Loucy (cell line): ENCODE measurements around the gene WNT3.

Source experiments
- H2AFZ ChIP-seq: fragments of 200-600 bp; sonication (generic); 2 replicates; pipeline ENCODE4 v1.6.0; 2016; ENCODE audit warnings: antibody characterized with exemption, mild to moderate bottlenecking, low read length, moderate library complexity
- H3F3A ChIP-seq: fragments of 200-600 bp; 2 replicates; pipeline ENCODE4 v1.6.0; 2016; ENCODE audit warnings: antibody characterized with exemption, low read depth, mild to moderate bottlenecking
- H3K27me3 ChIP-seq: fragments of 200-600 bp; sonication (generic); 2 replicates; pipeline ENCODE4 v1.6.1; 2014; ENCODE audit warnings: low read length, mild to moderate bottlenecking; ENCODE audit not compliant: insufficient read depth, poor library complexity, severe bottlenecking
- H3K36me3 ChIP-seq: fragments of 200-600 bp; sonication (generic); 2 replicates; pipeline ENCODE4 v1.6.1; 2016; ENCODE audit warnings: low read length; ENCODE audit not compliant: insufficient read depth
- H3K4me1 ChIP-seq: fragments of 200-600 bp; sonication (generic); 2 replicates; pipeline ENCODE4 v1.5.1; 2014; ENCODE audit warnings: low read length, mild to moderate bottlenecking; ENCODE audit not compliant: insufficient read depth, poor library complexity, severe bottlenecking
- H3K4me2 ChIP-seq: fragments of 200-600 bp; sonication (generic); 2 replicates; pipeline ENCODE4 v1.6.0; 2014; ENCODE audit warnings: antibody characterized with exemption, low read length, low read depth, mild to moderate bottlenecking; ENCODE audit not compliant: poor library complexity, severe bottlenecking
- H3K4me3 ChIP-seq: fragments of 200-600 bp; sonication (generic); 2 replicates; pipeline ENCODE4 v1.5.1; 2014; ENCODE audit warnings: low read length, mild to moderate bottlenecking, mixed read lengths; ENCODE audit not compliant: poor library complexity, severe bottlenecking
- H3K79me2 ChIP-seq: fragments of 200-600 bp; sonication (generic); 2 replicates; pipeline ENCODE4 v1.6.1; 2014; ENCODE audit warnings: low read length; ENCODE audit not compliant: insufficient read depth
- H3K9ac ChIP-seq: fragments of 200-600 bp; sonication (generic); 2 replicates; pipeline ENCODE4 v1.6.0; 2014; ENCODE audit warnings: mild to moderate bottlenecking, low read depth, low read length, moderate library complexity; ENCODE audit not compliant: poor library complexity, severe bottlenecking
- H3K9me2 ChIP-seq: fragments of 200-600 bp; sonication (generic); replicated peaks from 2 replicates; pipeline ENCODE4 v1.6.1; 2016; ENCODE audit warnings: low read depth, low read length, mixed read lengths
- H3K9me3 ChIP-seq: fragments of 200-600 bp; sonication (generic); 2 replicates; pipeline ENCODE4 v1.6.1; 2014; ENCODE audit warnings: mild to moderate bottlenecking, antibody characterized with exemption, low read length, low read depth; ENCODE audit not compliant: insufficient read depth
- H4K20me1 ChIP-seq: fragments of 200-600 bp; sonication (generic); 2 replicates; pipeline ENCODE4 v1.6.0; 2014; ENCODE audit warnings: antibody characterized with exemption, low read length, mild to moderate bottlenecking; ENCODE audit not compliant: insufficient read depth, poor library complexity, severe bottlenecking
- CTCF ChIP-seq: fragments of 200-600 bp; sonication (generic); conservative IDR thresholded peaks from 2 replicates; pipeline ENCODE4 v1.5.1; 2014; ENCODE audit warnings: mild to moderate bottlenecking, antibody characterized with exemption, low read length
- EZH2phosphoT487 ChIP-seq: fragments of 200-600 bp; IDR thresholded peaks from 2 replicates; pipeline ENCODE4 v1.6.1; 2018; ENCODE audit warnings: antibody characterized with exemption, mild to moderate bottlenecking, moderate library complexity, borderline replicate concordance

The WNT3 gene

GRCh38 chr17:46819906-46820351 is 1.4 kb upstream of the WNT3 start:
- Histone ChIP-seq H3K4me1 (no peaks in the 10 kb centered on the region), H3K9me2 (no peaks in the 10 kb centered on the region), H3K9me3 (no peaks in the 10 kb centered on the region), H3K36me3 (no peaks in the 10 kb centered on the region), H4K20me1 (no peaks in the 10 kb centered on the region), H3K9ac (no peak overlapping the region), H3F3A (no peaks in the 10 kb centered on the region), H2AFZ (no peak overlapping the region), H3K4me3 (no peak overlapping the region), H3K27me3 (no peaks in the 10 kb centered on the region), H3K4me2 (no peak overlapping the region), H3K79me2 (no peaks in the 10 kb centered on the region)
- TF ChIP-seq CTCF (no peak), EZH2phosphoT487 (no peak)

DNA sequence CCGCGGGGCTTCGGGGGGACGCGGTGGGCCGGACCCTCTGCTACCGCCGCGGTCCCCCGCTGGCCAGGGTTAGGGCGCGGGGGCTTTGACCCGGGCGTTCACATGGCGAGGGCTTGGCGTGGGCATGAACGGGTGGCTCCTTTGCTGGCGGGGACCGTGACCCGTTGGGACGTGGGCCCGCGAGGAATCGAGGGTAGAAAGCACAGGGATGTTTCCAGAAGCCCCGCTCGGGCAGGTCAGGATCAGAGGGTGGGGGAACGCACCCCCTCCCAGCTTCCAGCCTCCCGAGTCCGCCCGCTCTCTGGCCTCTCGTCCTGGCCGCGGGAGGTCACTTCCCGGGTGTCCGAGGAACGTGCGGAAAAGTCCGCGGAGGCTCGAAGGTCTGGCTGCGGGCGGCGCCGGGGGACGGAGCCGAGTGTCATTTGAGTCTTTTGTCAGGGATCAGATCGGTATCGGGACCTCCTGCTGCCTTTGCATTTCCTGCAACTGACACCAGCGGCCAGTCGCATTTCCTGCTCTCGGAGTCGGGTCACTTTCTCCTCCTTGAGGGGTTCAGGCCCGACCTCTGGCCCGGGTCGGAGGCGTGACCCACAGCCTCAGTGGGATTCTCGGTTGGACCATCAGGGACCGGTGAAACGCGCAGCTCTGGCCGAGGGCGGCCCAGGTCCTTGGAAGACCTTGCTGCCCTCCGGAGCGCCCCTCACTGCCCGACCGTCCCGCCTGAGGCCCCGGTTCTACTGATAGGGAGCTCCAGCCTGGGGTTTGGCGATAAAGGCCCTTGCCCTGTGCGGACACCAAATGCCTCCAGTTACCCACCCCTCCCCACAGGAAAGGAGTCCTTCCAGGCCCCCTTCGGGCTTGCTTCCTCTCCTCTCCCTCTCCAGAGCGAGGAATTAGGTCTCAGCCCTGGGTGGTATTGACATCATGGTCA is 702 bp upstream of the WNT3 start:
- H3K9ac ChIP-seq = no peak overlapping the region
- TF ChIP-seq CTCF (no peak), EZH2phosphoT487 (no peak)
- no peaks in the 10 kb centered on the region for H3K4me1 ChIP-seq
- H3K4me2 ChIP-seq = no peak overlapping the region
- H3F3A ChIP-seq = no peaks in the 10 kb centered on the region
- H3K36me3 ChIP-seq = no peaks in the 10 kb centered on the region
- H3K4me3 ChIP-seq = no peak overlapping the region
- H3K9me2 ChIP-seq = no peaks in the 10 kb centered on the region
- H3K27me3 ChIP-seq = no peaks in the 10 kb centered on the region
- no peak overlapping the region for H2AFZ ChIP-seq
- H3K9me3 ChIP-seq = no peaks in the 10 kb centered on the region
- H3K79me2 ChIP-seq = no peaks in the 10 kb centered on the region
- H4K20me1 ChIP-seq = no peaks in the 10 kb centered on the region

GRCh38 chr17:46817901-46818209 is 637 bp downstream of the WNT3 start:
- Histone ChIP-seq H3K4me3 (no peak overlapping the region), H4K20me1 (no peaks in the 10 kb centered on the region), H3K36me3 (no peaks in the 10 kb centered on the region), H3F3A (no peaks in the 10 kb centered on the region), H2AFZ (no peak overlapping the region), H3K9ac (no peak overlapping the region), H3K9me2 (no peaks in the 10 kb centered on the region), H3K27me3 (no peaks in the 10 kb centered on the region), H3K9me3 (no peaks in the 10 kb centered on the region), H3K79me2 (no peaks in the 10 kb centered on the region), H3K4me2 (no peak overlapping the region), H3K4me1 (no peaks in the 10 kb centered on the region)
- no peak for TF ChIP-seq CTCF
- TF ChIP-seq EZH2phosphoT487 = no peak
